H9 (cell line): ENCODE measurements around the gene ZNF784. TPM values are rescaled to one million over a fixed set of nuclear protein-coding genes. Genes with fewer than 3 reads are reported as not detected.

Source experiments
- DNase-seq: peaks from one replicate; pipeline ENCODE4 v3.0.0-alpha.2; 2017
- H2AFZ ChIP-seq: one replicate; pipeline ENCODE4 v1.6.1; 2013; ENCODE audit warnings: mild to moderate bottlenecking, low read length, control low read depth, moderate library complexity
- H2AK5ac ChIP-seq: 2 replicates; pipeline ENCODE4 v1.6.1; 2013; ENCODE audit warnings: low read length, control low read depth, mixed read lengths; ENCODE audit not compliant: insufficient read length
- H2BK120ac ChIP-seq: one replicate; pipeline ENCODE4 v1.6.1; 2013; ENCODE audit warnings: low read depth, mild to moderate bottlenecking, low read length, control low read depth, inconsistent platforms; ENCODE audit not compliant: poor library complexity, severe bottlenecking
- H2BK12ac ChIP-seq: 2 replicates; pipeline ENCODE4 v1.6.1; 2013; ENCODE audit warnings: low read length, control low read depth, mixed read lengths, low read depth; ENCODE audit not compliant: insufficient read length
- H2BK15ac ChIP-seq: 2 replicates; pipeline ENCODE4 v1.6.1; 2013; ENCODE audit warnings: low read depth, low read length, control low read depth
- H2BK20ac ChIP-seq: one replicate; pipeline ENCODE4 v1.6.1; 2013; ENCODE audit warnings: low read depth, mild to moderate bottlenecking, low read length, control low read depth, inconsistent platforms; ENCODE audit not compliant: poor library complexity, severe bottlenecking
- H2BK5ac ChIP-seq: 2 replicates; pipeline ENCODE4 v1.6.1; 2013; ENCODE audit warnings: low read length, control low read depth, mixed read lengths; ENCODE audit not compliant: insufficient read length
- H3K14ac ChIP-seq: 2 replicates; pipeline ENCODE4 v1.6.1; 2013; ENCODE audit warnings: low read length, control low read depth; ENCODE audit not compliant: insufficient read depth
- H3K18ac ChIP-seq: 2 replicates; pipeline ENCODE4 v1.6.1; 2013; ENCODE audit warnings: low read depth, mild to moderate bottlenecking, mixed read lengths, low read length, control low read depth; ENCODE audit not compliant: insufficient read length
- H3K23ac ChIP-seq: 2 replicates; pipeline ENCODE4 v1.6.1; 2013; ENCODE audit warnings: low read length, control low read depth, mixed read lengths, low read depth; ENCODE audit not compliant: insufficient read length
- H3K23me2 ChIP-seq: 2 replicates; pipeline ENCODE4 v1.6.1; 2013; ENCODE audit warnings: low read depth, mild to moderate bottlenecking, mixed read lengths, low read length, control low read depth; ENCODE audit not compliant: insufficient read length, poor library complexity, severe bottlenecking
- H3K27ac ChIP-seq: 2 replicates; pipeline ENCODE4 v1.5.1; 2013; ENCODE audit warnings: low read length, control low read depth, mixed read lengths, low read depth; ENCODE audit not compliant: insufficient read length
- H3K27me3 ChIP-seq: 2 replicates; pipeline ENCODE4 v1.6.1; 2013; ENCODE audit warnings: low read length, control low read depth, inconsistent platforms; ENCODE audit not compliant: insufficient read depth
- H3K4ac ChIP-seq: 2 replicates; pipeline ENCODE4 v1.6.1; 2013; ENCODE audit warnings: low read depth, mild to moderate bottlenecking, control low read depth, inconsistent platforms, low read length, moderate library complexity
- H3K4me1 ChIP-seq: 2 replicates; pipeline ENCODE4 v1.6.1; 2013; ENCODE audit warnings: low read length, control low read depth, inconsistent platforms; ENCODE audit not compliant: insufficient read depth
- H3K4me2 ChIP-seq: 2 replicates; pipeline ENCODE4 v1.6.1; 2013; ENCODE audit warnings: low read length, control low read depth, mixed read lengths; ENCODE audit not compliant: insufficient read length, insufficient read depth
- H3K56ac ChIP-seq: 2 replicates; pipeline ENCODE4 v1.6.1; 2013; ENCODE audit warnings: low read depth, mild to moderate bottlenecking, mixed read lengths, low read length, control low read depth; ENCODE audit not compliant: insufficient read length
- H3K79me1 ChIP-seq: 2 replicates; pipeline ENCODE4 v1.6.1; 2013; ENCODE audit warnings: low read depth, mild to moderate bottlenecking, moderate library complexity, low read length, control low read depth, inconsistent platforms; ENCODE audit not compliant: insufficient read depth, poor library complexity, severe bottlenecking
- H3K79me2 ChIP-seq: 2 replicates; pipeline ENCODE4 v1.6.1; 2013; ENCODE audit warnings: low read length, control low read depth, inconsistent platforms; ENCODE audit not compliant: insufficient read depth
- H3K9ac ChIP-seq: 2 replicates; pipeline ENCODE4 v1.6.1; 2013; ENCODE audit warnings: low read length, control low read depth, mixed read lengths; ENCODE audit not compliant: insufficient read length; ENCODE audit errors: extremely low read depth
- H3K9me3 ChIP-seq: one replicate; pipeline ENCODE4 v1.6.1; 2013; ENCODE audit warnings: low read depth, low read length, inconsistent platforms; ENCODE audit not compliant: control insufficient read depth
- H3T11ph ChIP-seq: one replicate; pipeline ENCODE4 v1.6.1; 2013; ENCODE audit warnings: mild to moderate bottlenecking, low read length, control low read depth, inconsistent platforms
- H4K20me1 ChIP-seq: one replicate; pipeline ENCODE4 v1.6.1; 2013; ENCODE audit not compliant: control insufficient read depth, insufficient read length, insufficient read depth
- H4K5ac ChIP-seq: 2 replicates; pipeline ENCODE4 v1.6.1; 2013; ENCODE audit warnings: low read depth, mild to moderate bottlenecking, mixed read lengths, low read length, control low read depth; ENCODE audit not compliant: insufficient read length
- H4K8ac ChIP-seq: replicated peaks from 2 replicates; pipeline ENCODE4 v1.6.1; 2013; ENCODE audit warnings: low read length, control low read depth, mixed read lengths, low read depth; ENCODE audit not compliant: insufficient read length
- H4K91ac ChIP-seq: 2 replicates; pipeline ENCODE4 v1.6.1; 2013; ENCODE audit warnings: low read depth, mild to moderate bottlenecking, moderate library complexity, mixed read lengths, low read length, control low read depth; ENCODE audit not compliant: insufficient read length
- H3K27ac Mint-ChIP-seq, 3 experiments: 2 replicates in 2 of 3; 3 replicates in 1 of 3; pipeline ENCODE4 v1.8.0; 2020 to 2021; ENCODE audit warnings: mixed read lengths in 3 of 3, mild to moderate bottlenecking in 1 of 3, moderate library complexity in 1 of 3
- H3K27me3 Mint-ChIP-seq: 2 replicates; pipeline ENCODE4 v1.8.0; 2021; ENCODE audit warnings: low read depth, mild to moderate bottlenecking, moderate library complexity, mixed read lengths
- H3K36me3 Mint-ChIP-seq, 3 experiments: 2 replicates in 2 of 3; 3 replicates in 1 of 3; pipeline ENCODE4 v1.8.0; 2020 to 2021; ENCODE audit warnings: low read depth in 3 of 3, mixed read lengths in 3 of 3; ENCODE audit not compliant: insufficient read depth in 1 of 3
- H3K4me1 Mint-ChIP-seq, 2 experiments: 2 replicates each; pipeline ENCODE4 v1.8.0; 2020; ENCODE audit warnings: mixed read lengths in 2 of 2
- H3K4me3 Mint-ChIP-seq, 2 experiments: 2 replicates in 1 of 2; 3 replicates in 1 of 2; pipeline ENCODE4 v1.8.0; 2020 to 2021; ENCODE audit warnings: mild to moderate bottlenecking in 2 of 2, mixed read lengths in 2 of 2, moderate library complexity in 1 of 2
- H3K9me3 Mint-ChIP-seq, 2 experiments: 2 replicates in 1 of 2; 3 replicates in 1 of 2; pipeline ENCODE4 v1.8.0; 2020; ENCODE audit warnings: mild to moderate bottlenecking in 2 of 2, mixed read lengths in 2 of 2, moderate library complexity in 1 of 2
- WGBS: extraction: QIAGEN DNeasy Blood & Tissue Kit; methylation state at CpG from one replicate; pipeline ENCODE4 v1.1.7; 2013; ENCODE audit warnings: missing lambda C conversion rate, low lambda C conversion rate, mixed read lengths; ENCODE audit not compliant: insufficient read length; ENCODE audit errors: extremely low coverage; 5-methylcytosine and 5-hydroxymethylcytosine counted together
- total RNA-seq: library from RNA; stranded (reverse); gene quantifications from 2 replicates; pipeline ENCODE4 v1.2.1, GENCODE V29; 2021
- TF ChIP-seq, protein P1 (sequence below): fragments of 200-600 bp; sonication (generic); conservative IDR thresholded peaks from 3 replicates; pipeline ENCODE4 v1.8.0; 2021; ENCODE audit warnings: antibody characterized with exemption, mild to moderate bottlenecking

ZNF784 gene
- total RNA-seq, 1 experiment from 2014 or later: 10.7 TPM

GRCh38 chr19:55648585-55649267 lies 24.4 kb upstream of the ZNF784 start:
- no CpG with 5 or more reads among the region's 25 CpGs for whole genome bisulfite sequencing
- peaks cover 3% of the 10 kb centered on the region for H3K79me1 ChIP-seq
- peaks cover 5% of the 10 kb centered on the region for H4K20me1 ChIP-seq
- no peak for DNase-seq
- H2BK120ac ChIP-seq: no peak overlapping the region
- H3K14ac ChIP-seq: peak overlapping the region; percentile 55; the same call in 1 of the 2 replicates
- no peak overlapping the region for H2AK5ac ChIP-seq
- H4K8ac ChIP-seq: no peak overlapping the region
- no peaks in the 10 kb centered on the region for H3K9me3 ChIP-seq
- TF ChIP-seq, protein P1, sequence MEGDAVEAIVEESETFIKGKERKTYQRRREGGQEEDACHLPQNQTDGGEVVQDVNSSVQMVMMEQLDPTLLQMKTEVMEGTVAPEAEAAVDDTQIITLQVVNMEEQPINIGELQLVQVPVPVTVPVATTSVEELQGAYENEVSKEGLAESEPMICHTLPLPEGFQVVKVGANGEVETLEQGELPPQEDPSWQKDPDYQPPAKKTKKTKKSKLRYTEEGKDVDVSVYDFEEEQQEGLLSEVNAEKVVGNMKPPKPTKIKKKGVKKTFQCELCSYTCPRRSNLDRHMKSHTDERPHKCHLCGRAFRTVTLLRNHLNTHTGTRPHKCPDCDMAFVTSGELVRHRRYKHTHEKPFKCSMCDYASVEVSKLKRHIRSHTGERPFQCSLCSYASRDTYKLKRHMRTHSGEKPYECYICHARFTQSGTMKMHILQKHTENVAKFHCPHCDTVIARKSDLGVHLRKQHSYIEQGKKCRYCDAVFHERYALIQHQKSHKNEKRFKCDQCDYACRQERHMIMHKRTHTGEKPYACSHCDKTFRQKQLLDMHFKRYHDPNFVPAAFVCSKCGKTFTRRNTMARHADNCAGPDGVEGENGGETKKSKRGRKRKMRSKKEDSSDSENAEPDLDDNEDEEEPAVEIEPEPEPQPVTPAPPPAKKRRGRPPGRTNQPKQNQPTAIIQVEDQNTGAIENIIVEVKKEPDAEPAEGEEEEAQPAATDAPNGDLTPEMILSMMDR: no peak
- peak overlapping the region; percentile 72 to 83 for H3K4me3 Mint-ChIP-seq
- no peak overlapping the region for H2BK20ac ChIP-seq
- no peaks in the 10 kb centered on the region for H3K4me1 ChIP-seq
- no peak overlapping the region for H2BK12ac ChIP-seq
- no peak overlapping the region for H2BK5ac ChIP-seq
- no peaks in the 10 kb centered on the region for H3K27me3 ChIP-seq
- H3K36me3 Mint-ChIP-seq: peaks cover 19 to 57% (median 46%) of the 10 kb centered on the region in 3 experiments
- no peak overlapping the region for H3K23ac ChIP-seq
- no peaks in the 10 kb centered on the region; a peak in 2 of 5 replicates for H3K9me3 Mint-ChIP-seq
- H3K18ac ChIP-seq: no peak overlapping the region
- H3K23me2 ChIP-seq: peaks cover 26% of the 10 kb centered on the region
- peaks cover 14 to 28% of the 10 kb centered on the region in 2 experiments for H3K4me1 Mint-ChIP-seq
- H2AFZ ChIP-seq: no peak overlapping the region
- no peak overlapping the region for H3K27ac ChIP-seq
- no peak overlapping the region for H2BK15ac ChIP-seq
- peak overlapping the region in 1 of 3 experiments; percentile 74; a peak in 1 of 7 replicates for H3K27ac Mint-ChIP-seq
- H3K56ac ChIP-seq: no peak overlapping the region
- peak overlapping the region; percentile 91 for H3K4me2 ChIP-seq
- peaks cover 7% of the 10 kb centered on the region; the same call in 1 of the 2 replicates for H3K79me2 ChIP-seq
- H3K9ac ChIP-seq: peak overlapping the region; percentile 41
- H3K27me3 Mint-ChIP-seq: no peaks in the 10 kb centered on the region; the same call in none of the 2 replicates
- H4K91ac ChIP-seq: no peak overlapping the region
- no peak overlapping the region for H3T11ph ChIP-seq
- H4K5ac ChIP-seq: no peak overlapping the region
- no peak overlapping the region for H3K4ac ChIP-seq
